Measurements from ENCODE around the gene NR3C2. TPM values are rescaled to one million over a fixed set of nuclear protein-coding genes. Genes with fewer than 3 reads are reported as not detected.

NR3C2 gene
- total and polyA plus RNA-seq, 4 donors, result 2.8 to 43.9 (median 11.5) TPM

- Histone ChIP-seq H3K9ac (ENCODE audit: insufficient read depth in 1 of 2, low read length in 2 of 2) (no peak overlapping the region), H3K4me3 (no peak overlapping the region), H3K4me1 (ENCODE audit: control insufficient read depth in 5 of 5, insufficient read depth in 5 of 5, low read length in 5 of 5) (peaks cover 0 to 6% (median 0%) of the 10 kb centered on the region in 5 donors), H3K36me3 (ENCODE audit: control insufficient read depth in 4 of 4, insufficient read depth in 4 of 4, low read length in 4 of 4) (no peaks in the 10 kb centered on the region), H3K9me3 (ENCODE audit: control insufficient read depth in 4 of 4, insufficient read depth in 3 of 4, low read length in 3 of 4) (peaks cover 0 to 3% (median 0%) of the 10 kb centered on the region in 4 donors), H3K27me3 (ENCODE audit: control insufficient read depth in 3 of 3, insufficient read depth in 3 of 3, low read length in 2 of 3) (no peaks in the 10 kb centered on the region), H3K27ac (ENCODE audit: low read depth in 1 of 2, low read length in 1 of 2) (no peak overlapping the region)
- no peak for ATAC-seq (ENCODE audit: insufficient read depth, low FRiP score)
- TF ChIP-seq, protein P1, sequence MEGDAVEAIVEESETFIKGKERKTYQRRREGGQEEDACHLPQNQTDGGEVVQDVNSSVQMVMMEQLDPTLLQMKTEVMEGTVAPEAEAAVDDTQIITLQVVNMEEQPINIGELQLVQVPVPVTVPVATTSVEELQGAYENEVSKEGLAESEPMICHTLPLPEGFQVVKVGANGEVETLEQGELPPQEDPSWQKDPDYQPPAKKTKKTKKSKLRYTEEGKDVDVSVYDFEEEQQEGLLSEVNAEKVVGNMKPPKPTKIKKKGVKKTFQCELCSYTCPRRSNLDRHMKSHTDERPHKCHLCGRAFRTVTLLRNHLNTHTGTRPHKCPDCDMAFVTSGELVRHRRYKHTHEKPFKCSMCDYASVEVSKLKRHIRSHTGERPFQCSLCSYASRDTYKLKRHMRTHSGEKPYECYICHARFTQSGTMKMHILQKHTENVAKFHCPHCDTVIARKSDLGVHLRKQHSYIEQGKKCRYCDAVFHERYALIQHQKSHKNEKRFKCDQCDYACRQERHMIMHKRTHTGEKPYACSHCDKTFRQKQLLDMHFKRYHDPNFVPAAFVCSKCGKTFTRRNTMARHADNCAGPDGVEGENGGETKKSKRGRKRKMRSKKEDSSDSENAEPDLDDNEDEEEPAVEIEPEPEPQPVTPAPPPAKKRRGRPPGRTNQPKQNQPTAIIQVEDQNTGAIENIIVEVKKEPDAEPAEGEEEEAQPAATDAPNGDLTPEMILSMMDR (IDR thresholded peaks at IDR 0.05; ENCODE audit: control extremely low read depth, extremely low read depth), result no peak
- 86% methylated on average over 5 of the region's 5 CpGs for WGBS, 2 donors
- DNase-seq, result peak in 1 of 3 donors; percentile 14
Measured at GRCh38 chr4:148265627-148266026, 176.6 kb downstream of the NR3C2 start.

DNA sequence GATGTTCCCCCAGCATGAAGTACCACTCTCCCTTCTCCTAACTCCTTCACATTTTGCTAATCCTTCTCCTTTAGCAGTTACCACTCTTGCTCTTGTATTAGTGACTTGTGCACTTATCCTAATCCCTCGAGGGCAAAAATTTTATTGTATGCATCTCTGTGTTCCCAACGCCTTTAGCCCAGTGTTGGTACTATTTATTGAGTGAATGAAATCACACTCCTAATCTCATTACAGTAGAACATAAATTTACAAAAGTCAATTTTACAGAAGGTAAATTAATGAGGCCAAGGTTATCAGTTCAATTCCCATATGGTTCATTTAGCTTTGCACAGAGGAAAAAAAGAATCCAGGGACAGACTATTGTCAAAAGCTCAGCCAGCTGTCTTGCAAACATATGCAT lies 178.4 kb downstream of the NR3C2 start:
- Histone ChIP-seq H3K4me1 (ENCODE audit: control insufficient read depth in 5 of 5, insufficient read depth in 5 of 5, low read length in 5 of 5) (peaks cover 0 to 6% (median 0%) of the 10 kb centered on the region in 5 donors), H3K9ac (ENCODE audit: insufficient read depth in 1 of 2, low read length in 2 of 2) (no peak overlapping the region), H3K4me3 (no peak overlapping the region), H3K9me3 (ENCODE audit: control insufficient read depth in 4 of 4, insufficient read depth in 3 of 4, low read length in 3 of 4) (peaks cover 0 to 3% (median 0%) of the 10 kb centered on the region in 4 donors), H3K27ac (ENCODE audit: low read depth in 1 of 2, low read length in 1 of 2) (no peak overlapping the region), H3K36me3 (ENCODE audit: control insufficient read depth in 4 of 4, insufficient read depth in 4 of 4, low read length in 4 of 4) (no peaks in the 10 kb centered on the region), H3K27me3 (ENCODE audit: control insufficient read depth in 3 of 3, insufficient read depth in 3 of 3, low read length in 2 of 3) (no peaks in the 10 kb centered on the region)
- TF ChIP-seq, protein P1 (IDR thresholded peaks at IDR 0.05; ENCODE audit: control extremely low read depth, extremely low read depth), result no peak
- WGBS, 2 donors, result 89 to 90% methylated on average over 2 of the region's 2 CpGs
- no peak for ATAC-seq (ENCODE audit: insufficient read depth, low FRiP score)
- DNase-seq, result no peak

- ATAC-seq (ENCODE audit: insufficient read depth, low FRiP score) (no peak), DNase-seq (no peak)
- H3K27me3 ChIP-seq (ENCODE audit: control insufficient read depth in 3 of 3, insufficient read depth in 3 of 3, low read length in 2 of 3), result no peaks in the 10 kb centered on the region
- TF ChIP-seq, protein P1 (IDR thresholded peaks at IDR 0.05; ENCODE audit: control extremely low read depth, extremely low read depth), result no peak
- no peak overlapping the region for H3K9ac ChIP-seq (ENCODE audit: insufficient read depth in 1 of 2, low read length in 2 of 2)
- no peak overlapping the region for H3K27ac ChIP-seq (ENCODE audit: low read depth in 1 of 2, low read length in 1 of 2)
- H3K36me3 ChIP-seq (ENCODE audit: control insufficient read depth in 4 of 4, insufficient read depth in 4 of 4, low read length in 4 of 4), result no peaks in the 10 kb centered on the region
- 87 to 88% methylated on average over 4 of the region's 4 CpGs for WGBS, 2 donors
- peaks cover 0 to 10% (median 3%) of the 10 kb centered on the region in 5 donors for H3K4me1 ChIP-seq (ENCODE audit: control insufficient read depth in 5 of 5, insufficient read depth in 5 of 5, low read length in 5 of 5)
- H3K4me3 ChIP-seq, result no peak overlapping the region
- peaks cover 0 to 3% (median 0%) of the 10 kb centered on the region in 4 donors for H3K9me3 ChIP-seq (ENCODE audit: control insufficient read depth in 4 of 4, insufficient read depth in 3 of 4, low read length in 3 of 4)
Measured at GRCh38 chr4:148263127-148263526, 179.1 kb downstream of the NR3C2 start.

DNA sequence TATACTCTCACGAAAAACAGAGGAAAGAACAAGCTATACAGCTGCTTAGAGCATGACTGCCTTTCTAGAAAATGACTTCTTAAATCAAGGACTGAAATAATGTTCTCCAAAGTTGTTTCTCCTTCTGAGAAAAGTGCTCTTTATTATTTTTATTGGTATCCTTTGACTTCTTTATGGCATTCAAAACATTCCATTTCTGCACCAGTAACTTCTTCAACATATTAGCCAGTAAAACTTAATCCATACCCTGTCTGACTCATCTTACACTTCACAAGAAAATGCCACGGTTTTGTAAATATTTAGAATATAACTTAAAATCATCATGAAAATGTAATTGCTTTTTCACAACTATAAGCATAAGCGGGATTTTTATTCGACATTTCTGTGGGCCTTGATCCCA lies 180.4 kb downstream of the NR3C2 start:
- Histone ChIP-seq H3K9ac (ENCODE audit: insufficient read depth in 1 of 2, low read length in 2 of 2) (no peak overlapping the region), H3K4me3 (no peak overlapping the region), H3K9me3 (ENCODE audit: control insufficient read depth in 4 of 4, insufficient read depth in 3 of 4, low read length in 3 of 4) (peaks cover 0 to 3% (median 0%) of the 10 kb centered on the region in 4 donors), H3K27me3 (ENCODE audit: control insufficient read depth in 3 of 3, insufficient read depth in 3 of 3, low read length in 2 of 3) (no peaks in the 10 kb centered on the region), H3K4me1 (ENCODE audit: control insufficient read depth in 5 of 5, insufficient read depth in 5 of 5, low read length in 5 of 5) (peaks cover 0 to 10% (median 3%) of the 10 kb centered on the region in 5 donors), H3K27ac (ENCODE audit: low read depth in 1 of 2, low read length in 1 of 2) (no peak overlapping the region), H3K36me3 (ENCODE audit: control insufficient read depth in 4 of 4, insufficient read depth in 4 of 4, low read length in 4 of 4) (no peaks in the 10 kb centered on the region)
- DNase-seq, result no peak
- 72 to 76% methylated on average over 4 of the region's 4 CpGs for WGBS, 2 donors
- TF ChIP-seq, protein P1 (IDR thresholded peaks at IDR 0.05; ENCODE audit: control extremely low read depth, extremely low read depth), result no peak
- no peak for ATAC-seq (ENCODE audit: insufficient read depth, low FRiP score)

All from lung (tissue), 12 donors.